KMS-11 (cell line): ENCODE results near the gene CD300H.

Source experiments
- H2AFZ ChIP-seq: fragments of 200-600 bp; sonication (generic); 2 replicates; pipeline ENCODE4 v1.6.1; 2016; ENCODE audit warnings: antibody characterized with exemption, mixed run types, low read depth
- H3K27ac ChIP-seq: fragments of 200-600 bp; sonication (generic); 2 replicates; pipeline ENCODE4 v1.6.1; 2016; ENCODE audit warnings: mild to moderate bottlenecking, mixed run types
- H3K27me3 ChIP-seq: fragments of 200-600 bp; sonication (generic); 2 replicates; pipeline ENCODE4 v1.6.1; 2017; ENCODE audit warnings: mild to moderate bottlenecking, low read depth, mixed run types, moderate library complexity; ENCODE audit not compliant: insufficient read depth
- H3K36me3 ChIP-seq: fragments of 200-600 bp; sonication (generic); 2 replicates; pipeline ENCODE4 v1.6.1; 2017; ENCODE audit warnings: mild to moderate bottlenecking, mixed run types; ENCODE audit not compliant: insufficient read depth
- H3K4me1 ChIP-seq: fragments of 200-600 bp; sonication (generic); 2 replicates; pipeline ENCODE4 v1.6.1; 2016; ENCODE audit warnings: mild to moderate bottlenecking, low read depth, mixed run types; ENCODE audit not compliant: poor library complexity, severe bottlenecking
- H3K4me2 ChIP-seq: fragments of 200-600 bp; sonication (generic); 2 replicates; pipeline ENCODE4 v1.7.0; 2016; ENCODE audit warnings: mild to moderate bottlenecking, mixed run types
- H3K4me3 ChIP-seq: fragments of 200-600 bp; sonication (generic); IDR thresholded peaks from 2 replicates; pipeline ENCODE4 v1.6.1; 2017; ENCODE audit warnings: low read depth, low read length, mixed read lengths; ENCODE audit not compliant: insufficient read depth
- H3K79me2 ChIP-seq: fragments of 200-600 bp; sonication (generic); 2 replicates; pipeline ENCODE4 v1.6.1; 2016; ENCODE audit warnings: low read depth, mixed run types; ENCODE audit not compliant: insufficient read depth
- H3K9ac ChIP-seq: fragments of 200-600 bp; sonication (generic); 2 replicates; pipeline ENCODE4 v1.6.1; 2016; ENCODE audit warnings: mild to moderate bottlenecking, mixed run types
- H4K20me1 ChIP-seq: fragments of 200-600 bp; sonication (generic); 2 replicates; pipeline ENCODE4 v1.6.1; 2016; ENCODE audit warnings: mild to moderate bottlenecking, mixed run types; ENCODE audit not compliant: insufficient read depth
- TF ChIP-seq, protein P1 (sequence below): fragments of 200-600 bp; sonication (generic); conservative IDR thresholded peaks from 2 replicates; pipeline ENCODE4 v1.6.1; 2017; ENCODE audit warnings: low read depth, mild to moderate bottlenecking, antibody characterized with exemption, low read length, moderate library complexity, mixed read lengths

The CD300H gene

DNA sequence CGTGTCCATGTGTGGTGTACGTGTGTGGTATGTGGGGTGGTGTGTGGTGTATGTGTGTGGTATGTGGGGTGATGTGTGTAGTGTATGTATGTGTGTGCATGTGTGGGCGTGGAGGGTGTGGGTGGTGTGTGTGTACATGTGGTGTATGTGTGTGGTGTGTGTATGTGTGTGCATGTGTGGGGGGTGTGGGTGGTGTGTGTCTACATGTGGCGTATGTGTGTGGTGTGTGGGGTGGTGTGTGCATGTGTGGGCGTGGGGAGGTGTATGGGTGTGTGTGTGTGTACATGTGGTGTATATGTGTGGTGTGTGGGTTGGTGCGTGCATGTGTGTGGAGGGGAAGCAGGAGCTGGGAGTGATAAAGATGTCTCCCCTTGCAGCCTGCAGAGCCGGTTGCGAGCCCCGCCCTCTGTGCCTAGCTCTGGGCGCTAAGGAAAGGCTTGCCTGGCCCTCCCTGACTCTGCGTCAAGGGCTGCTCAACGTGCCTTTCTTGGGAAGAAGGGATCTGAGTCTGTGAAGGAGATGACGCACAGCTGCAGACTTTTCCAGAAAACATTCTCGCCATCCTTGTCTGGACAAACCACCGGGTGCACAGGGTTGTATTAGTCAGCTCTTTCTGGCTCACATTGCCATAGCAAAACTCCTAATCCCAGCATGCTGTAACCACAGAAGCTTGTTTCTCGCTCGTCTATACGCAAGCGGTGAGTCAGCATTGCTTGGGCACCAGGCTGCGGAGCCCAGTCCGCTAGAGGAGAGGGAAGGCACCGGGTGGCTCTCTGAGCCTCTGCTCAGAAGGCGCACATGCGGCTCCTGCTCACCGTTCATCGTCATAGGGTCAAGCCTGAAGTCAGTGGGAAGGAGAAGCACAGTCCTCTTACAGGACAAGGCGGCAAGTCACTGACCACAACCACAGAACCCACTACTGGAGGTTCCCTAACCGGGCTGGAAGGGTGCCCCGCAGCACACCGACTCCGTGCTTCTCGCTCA lies 2.0 kb upstream of the CD300H start:
- TF ChIP-seq, protein P1, sequence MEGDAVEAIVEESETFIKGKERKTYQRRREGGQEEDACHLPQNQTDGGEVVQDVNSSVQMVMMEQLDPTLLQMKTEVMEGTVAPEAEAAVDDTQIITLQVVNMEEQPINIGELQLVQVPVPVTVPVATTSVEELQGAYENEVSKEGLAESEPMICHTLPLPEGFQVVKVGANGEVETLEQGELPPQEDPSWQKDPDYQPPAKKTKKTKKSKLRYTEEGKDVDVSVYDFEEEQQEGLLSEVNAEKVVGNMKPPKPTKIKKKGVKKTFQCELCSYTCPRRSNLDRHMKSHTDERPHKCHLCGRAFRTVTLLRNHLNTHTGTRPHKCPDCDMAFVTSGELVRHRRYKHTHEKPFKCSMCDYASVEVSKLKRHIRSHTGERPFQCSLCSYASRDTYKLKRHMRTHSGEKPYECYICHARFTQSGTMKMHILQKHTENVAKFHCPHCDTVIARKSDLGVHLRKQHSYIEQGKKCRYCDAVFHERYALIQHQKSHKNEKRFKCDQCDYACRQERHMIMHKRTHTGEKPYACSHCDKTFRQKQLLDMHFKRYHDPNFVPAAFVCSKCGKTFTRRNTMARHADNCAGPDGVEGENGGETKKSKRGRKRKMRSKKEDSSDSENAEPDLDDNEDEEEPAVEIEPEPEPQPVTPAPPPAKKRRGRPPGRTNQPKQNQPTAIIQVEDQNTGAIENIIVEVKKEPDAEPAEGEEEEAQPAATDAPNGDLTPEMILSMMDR, result no peak
- Histone ChIP-seq H3K4me2 (no peak overlapping the region), H3K4me1 (peaks cover 5% of the 10 kb centered on the region)

GRCh38 chr17:74568106-74568873 lies 981 bp upstream of the CD300H start:
- no peaks in the 10 kb centered on the region for H4K20me1 ChIP-seq
- H3K36me3 ChIP-seq, result no peaks in the 10 kb centered on the region
- H3K27me3 ChIP-seq, result peaks cover 60% of the 10 kb centered on the region
- peaks cover 5% of the 10 kb centered on the region for H3K4me1 ChIP-seq
- H3K79me2 ChIP-seq, result no peaks in the 10 kb centered on the region
- H3K27ac ChIP-seq, result no peak overlapping the region
- H3K9ac ChIP-seq, result no peak overlapping the region
- H3K4me3 ChIP-seq, result no peak overlapping the region
- TF ChIP-seq, protein P1, result no peak
- no peak overlapping the region for H2AFZ ChIP-seq
- H3K4me2 ChIP-seq, result no peak overlapping the region

More for the DNA sequence above, 2.0 kb upstream of the CD300H start:
- Histone ChIP-seq H3K36me3 (no peaks in the 10 kb centered on the region), H3K4me3 (no peak overlapping the region), H3K79me2 (no peaks in the 10 kb centered on the region), H3K27ac (no peak overlapping the region), H2AFZ (no peak overlapping the region), H3K9ac (no peak overlapping the region), H3K27me3 (peaks cover 56% of the 10 kb centered on the region), H4K20me1 (no peaks in the 10 kb centered on the region)

DNA sequence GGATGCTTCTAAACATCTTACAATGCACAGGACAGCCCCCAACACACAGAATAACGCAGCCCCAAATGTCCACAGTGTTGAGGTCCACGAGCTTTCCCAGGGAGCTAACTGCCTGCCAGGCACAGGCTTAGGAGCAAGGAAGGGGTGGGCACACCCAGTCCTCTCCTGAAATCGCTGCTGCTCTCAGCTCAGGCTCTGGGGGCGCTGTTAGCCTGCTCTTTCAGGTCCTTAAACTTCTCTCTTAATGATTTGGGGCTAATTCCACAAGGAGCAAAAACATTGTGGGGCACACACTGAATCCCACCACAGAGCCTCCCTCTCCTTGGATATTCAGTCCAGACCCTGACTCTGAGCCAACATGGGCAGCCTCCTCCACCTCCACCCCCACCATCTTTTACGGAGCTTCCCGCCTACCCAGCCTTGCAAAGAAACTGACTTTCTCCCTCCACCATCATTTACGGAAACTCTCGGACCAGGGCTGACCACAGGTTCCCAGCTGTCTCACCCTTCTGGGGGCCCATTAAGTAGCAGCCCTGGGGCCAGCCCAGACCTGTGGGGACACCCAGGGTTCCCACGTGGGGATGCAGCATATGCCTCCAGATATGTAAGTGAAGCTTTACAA lies 1.1 kb downstream of the CD300H start:
- no peak overlapping the region for H2AFZ ChIP-seq
- H3K36me3 ChIP-seq, result no peaks in the 10 kb centered on the region
- no peak overlapping the region for H3K27ac ChIP-seq
- peaks cover 5% of the 10 kb centered on the region for H3K4me1 ChIP-seq
- H3K4me2 ChIP-seq, result no peak overlapping the region
- peaks cover 60% of the 10 kb centered on the region for H3K27me3 ChIP-seq
- no peaks in the 10 kb centered on the region for H3K79me2 ChIP-seq
- no peak overlapping the region for H3K4me3 ChIP-seq
- no peak overlapping the region for H3K9ac ChIP-seq
- no peaks in the 10 kb centered on the region for H4K20me1 ChIP-seq
- TF ChIP-seq, protein P1, result peak; percentile 73

- H3K36me3 ChIP-seq, result no peaks in the 10 kb centered on the region
- no peaks in the 10 kb centered on the region for H3K79me2 ChIP-seq
- H3K27ac ChIP-seq, result no peak overlapping the region
- H2AFZ ChIP-seq, result no peak overlapping the region
- peaks cover 5% of the 10 kb centered on the region for H3K4me1 ChIP-seq
- no peak overlapping the region for H3K4me2 ChIP-seq
- peaks cover 61% of the 10 kb centered on the region for H3K27me3 ChIP-seq
- H3K4me3 ChIP-seq, result no peak overlapping the region
- TF ChIP-seq, protein P1, result no peak
- no peaks in the 10 kb centered on the region for H4K20me1 ChIP-seq
- no peak overlapping the region for H3K9ac ChIP-seq
Observed at GRCh38 chr17:74565126-74565525, 2.2 kb downstream of the CD300H start.
